HG03097 (cell line): ENCODE results near the gene CADPS2.
"Not testable (repeated sequence)": the region's sequence is repeated elsewhere in the genome, so short reads cannot be mapped to it uniquely, and the experiment has no call there.

Experiments
- ATAC-seq: cut with Tn5 transposase; IDR thresholded peaks from one replicate; pipeline ENCODE4 v1.9.1; 2021; ENCODE audit not compliant: unreplicated experiment, low FRiP score

Gene CADPS2

GRCh38 chr7:122679813-122680212, 206.4 kb downstream of the CADPS2 start:
- no peak for ATAC-seq

- not testable (repeated sequence) for ATAC-seq
Measured at GRCh38 chr7:122679269-122679709, 207.0 kb downstream of the CADPS2 start.

GRCh38 chr7:122677149-122677548, 209.1 kb downstream of the CADPS2 start:
- no peak for ATAC-seq

- ATAC-seq, result no peak
Measured at GRCh38 chr7:122676466-122676865, 209.8 kb downstream of the CADPS2 start.

- no peak for ATAC-seq
Measured at GRCh38 chr7:122675621-122676020, 210.6 kb downstream of the CADPS2 start.

- no peak for ATAC-seq
Measured at GRCh38 chr7:122675011-122675410, 211.2 kb downstream of the CADPS2 start.

- ATAC-seq, result no peak
Measured at GRCh38 chr7:122674502-122674901, 211.8 kb downstream of the CADPS2 start.

GRCh38 chr7:122673951-122674350, 212.3 kb downstream of the CADPS2 start:
- ATAC-seq, result no peak

- no peak for ATAC-seq
Measured at GRCh38 chr7:122672536-122672935, 213.7 kb downstream of the CADPS2 start.

- no peak for ATAC-seq
Measured at GRCh38 chr7:122663733-122664132, 222.5 kb downstream of the CADPS2 start.

GRCh38 chr7:122658856-122659255, 227.4 kb downstream of the CADPS2 start:
- ATAC-seq, result no peak

- no peak for ATAC-seq
Measured at GRCh38 chr7:122653685-122654084, 232.6 kb downstream of the CADPS2 start.

GRCh38 chr7:122652876-122653275, 233.4 kb downstream of the CADPS2 start:
- no peak for ATAC-seq

- ATAC-seq, result no peak
Measured at GRCh38 chr7:122651451-122651850, 234.8 kb downstream of the CADPS2 start.

- ATAC-seq, result no peak
Measured at GRCh38 chr7:122643250-122643649, 243.0 kb downstream of the CADPS2 start.

GRCh38 chr7:122638459-122638858, 247.8 kb downstream of the CADPS2 start:
- no peak for ATAC-seq

GRCh38 chr7:122637784-122638183, 248.5 kb downstream of the CADPS2 start:
- ATAC-seq, result no peak

GRCh38 chr7:122635481-122635880, 250.8 kb downstream of the CADPS2 start:
- not testable (repeated sequence) for ATAC-seq

- no peak for ATAC-seq
Measured at GRCh38 chr7:122633472-122633871, 252.8 kb downstream of the CADPS2 start.

GRCh38 chr7:122632238-122632637, 254.0 kb downstream of the CADPS2 start:
- no peak for ATAC-seq

GRCh38 chr7:122629412-122629953, 256.8 kb downstream of the CADPS2 start:
- no peak for ATAC-seq

GRCh38 chr7:122628651-122629411, 257.4 kb downstream of the CADPS2 start:
- no peak for ATAC-seq
